Mucosa of rectum (tissue), 2 donors: ENCODE results near the gene ANKH.
A peak's percentile ranks its signal among the peaks of the same experiment; 100 is the strongest.

Experiments
- H3K27ac ChIP-seq, 2 donors: one replicate each; pipeline ENCODE4 v1.7.0; 2013; ENCODE audit warnings: inconsistent platforms in 2 of 2, low read depth in 2 of 2, low read length in 2 of 2
- H3K27me3 ChIP-seq, 2 donors: one replicate each; pipeline ENCODE4 v1.7.0; 2013; ENCODE audit warnings: low read length in 2 of 2; ENCODE audit not compliant: control insufficient read depth in 2 of 2, insufficient read depth in 2 of 2
- H3K36me3 ChIP-seq, 2 donors: one replicate each; pipeline ENCODE4 v1.7.0; 2013; ENCODE audit warnings: low read length in 2 of 2; ENCODE audit not compliant: control insufficient read depth in 2 of 2, insufficient read depth in 2 of 2
- H3K4me1 ChIP-seq, 2 donors: one replicate each; pipeline ENCODE4 v1.7.0; 2013; ENCODE audit warnings: low read length in 2 of 2, mild to moderate bottlenecking in 1 of 2; ENCODE audit not compliant: control insufficient read depth in 2 of 2, insufficient read depth in 2 of 2
- H3K4me3 ChIP-seq, 2 donors: one replicate each; pipeline ENCODE4 v1.7.0; 2013; ENCODE audit warnings: low read length in 2 of 2
- H3K9ac ChIP-seq, 2 donors: one replicate each; pipeline ENCODE4 v1.7.0; 2013; ENCODE audit warnings: low read length in 2 of 2, low read depth in 1 of 2, mild to moderate bottlenecking in 1 of 2
- H3K9me3 ChIP-seq, 2 donors: one replicate each; pipeline ENCODE4 v1.7.0; 2013; ENCODE audit warnings: low read length in 2 of 2; ENCODE audit not compliant: control insufficient read depth in 2 of 2
- donor health status: healthy.
- donor health status: Normal muscosa, but diverticular disease.

The ANKH gene

GRCh38 chr5:14767735-14768507, 103.7 kb downstream of the ANKH start:
- Histone ChIP-seq H3K4me3 (no peak overlapping the region), H3K9ac (no peak overlapping the region), H3K36me3 (peaks cover 0 to 8% of the 10 kb centered on the region in 2 donors), H3K4me1 (peaks cover 2 to 8% of the 10 kb centered on the region in 2 donors), H3K9me3 (no peaks in the 10 kb centered on the region), H3K27me3 (no peaks in the 10 kb centered on the region), H3K27ac (no peak overlapping the region)

GRCh38 chr5:14767053-14767452, 104.5 kb downstream of the ANKH start:
- Histone ChIP-seq H3K9me3 (no peaks in the 10 kb centered on the region), H3K4me1 (peaks cover 2 to 8% of the 10 kb centered on the region in 2 donors), H3K4me3 (no peak overlapping the region), H3K27ac (no peak overlapping the region), H3K9ac (no peak overlapping the region), H3K27me3 (no peaks in the 10 kb centered on the region), H3K36me3 (peaks cover 0 to 8% of the 10 kb centered on the region in 2 donors)

GRCh38 chr5:14766584-14766983, 105.0 kb downstream of the ANKH start:
- no peak overlapping the region for H3K4me3 ChIP-seq
- H3K9me3 ChIP-seq = no peaks in the 10 kb centered on the region
- peaks cover 0 to 8% of the 10 kb centered on the region in 2 donors for H3K36me3 ChIP-seq
- H3K27me3 ChIP-seq = no peaks in the 10 kb centered on the region
- peak overlapping the region in 1 of 2 donors; percentile 12 for H3K27ac ChIP-seq
- peaks cover 2 to 8% of the 10 kb centered on the region in 2 donors for H3K4me1 ChIP-seq
- H3K9ac ChIP-seq = no peak overlapping the region

- no peak overlapping the region for H3K4me3 ChIP-seq
- H3K9ac ChIP-seq = no peak overlapping the region
- H3K4me1 ChIP-seq = peaks cover 2 to 8% of the 10 kb centered on the region in 2 donors
- H3K9me3 ChIP-seq = no peaks in the 10 kb centered on the region
- H3K36me3 ChIP-seq = peaks cover 2 to 8% of the 10 kb centered on the region in 2 donors
- no peak overlapping the region for H3K27ac ChIP-seq
- H3K27me3 ChIP-seq = no peaks in the 10 kb centered on the region
Observed at GRCh38 chr5:14765587-14765986, 106.0 kb downstream of the ANKH start.

GRCh38 chr5:14762549-14763216, 108.9 kb downstream of the ANKH start:
- no peak overlapping the region for H3K4me3 ChIP-seq
- no peak overlapping the region for H3K9ac ChIP-seq
- no peaks in the 10 kb centered on the region for H3K27me3 ChIP-seq
- peaks cover 9 to 11% of the 10 kb centered on the region in 2 donors for H3K36me3 ChIP-seq
- no peak overlapping the region for H3K27ac ChIP-seq
- peaks cover 0 to under 1% of the 10 kb centered on the region in 2 donors for H3K4me1 ChIP-seq
- no peaks in the 10 kb centered on the region for H3K9me3 ChIP-seq

- Histone ChIP-seq H3K36me3 (peaks cover 9 to 17% of the 10 kb centered on the region in 2 donors), H3K9ac (no peak overlapping the region), H3K9me3 (no peaks in the 10 kb centered on the region), H3K4me3 (no peak overlapping the region), H3K27me3 (no peaks in the 10 kb centered on the region), H3K4me1 (no peaks in the 10 kb centered on the region), H3K27ac (no peak overlapping the region)
Observed at GRCh38 chr5:14760548-14761002, 111.0 kb downstream of the ANKH start.

GRCh38 chr5:14759744-14760547, 111.6 kb downstream of the ANKH start:
- Histone ChIP-seq H3K4me1 (no peaks in the 10 kb centered on the region), H3K9ac (no peak overlapping the region), H3K27ac (no peak overlapping the region), H3K27me3 (no peaks in the 10 kb centered on the region), H3K4me3 (no peak overlapping the region), H3K9me3 (no peaks in the 10 kb centered on the region), H3K36me3 (peaks cover 3 to 22% of the 10 kb centered on the region in 2 donors)

GRCh38 chr5:14757850-14758249, 113.7 kb downstream of the ANKH start:
- Histone ChIP-seq H3K27me3 (no peaks in the 10 kb centered on the region), H3K36me3 (peaks cover 11 to 28% of the 10 kb centered on the region in 2 donors), H3K27ac (no peak overlapping the region), H3K4me1 (no peaks in the 10 kb centered on the region), H3K9ac (no peak overlapping the region), H3K4me3 (no peak overlapping the region), H3K9me3 (no peaks in the 10 kb centered on the region)

GRCh38 chr5:14756478-14756877, 115.1 kb downstream of the ANKH start:
- Histone ChIP-seq H3K27ac (no peak overlapping the region), H3K27me3 (no peaks in the 10 kb centered on the region), H3K4me1 (no peaks in the 10 kb centered on the region), H3K9ac (no peak overlapping the region), H3K4me3 (no peak overlapping the region), H3K36me3 (peaks cover 17 to 39% of the 10 kb centered on the region in 2 donors), H3K9me3 (no peaks in the 10 kb centered on the region)

- no peaks in the 10 kb centered on the region for H3K9me3 ChIP-seq
- H3K27me3 ChIP-seq = no peaks in the 10 kb centered on the region
- H3K4me3 ChIP-seq = no peak overlapping the region
- peaks cover 37 to 47% of the 10 kb centered on the region in 2 donors for H3K36me3 ChIP-seq
- H3K4me1 ChIP-seq = no peaks in the 10 kb centered on the region
- no peak overlapping the region for H3K27ac ChIP-seq
- no peak overlapping the region for H3K9ac ChIP-seq
Observed at GRCh38 chr5:14753947-14754346, 117.6 kb downstream of the ANKH start.
